ENCODE results near the gene CDKN3. TPM values are rescaled to one million over a fixed set of nuclear protein-coding genes. Genes with fewer than 3 reads are reported as not detected.
A peak's percentile ranks its signal among the peaks of the same experiment; 100 is the strongest.
"Not testable (repeated sequence)": the region's sequence is repeated elsewhere in the genome, so short reads cannot be mapped to it uniquely, and the experiment has no call there.

Gene CDKN3
- polyA plus RNA-seq, 3 donors: 20.3 to 25.6 (median 22.4) TPM

DNA sequence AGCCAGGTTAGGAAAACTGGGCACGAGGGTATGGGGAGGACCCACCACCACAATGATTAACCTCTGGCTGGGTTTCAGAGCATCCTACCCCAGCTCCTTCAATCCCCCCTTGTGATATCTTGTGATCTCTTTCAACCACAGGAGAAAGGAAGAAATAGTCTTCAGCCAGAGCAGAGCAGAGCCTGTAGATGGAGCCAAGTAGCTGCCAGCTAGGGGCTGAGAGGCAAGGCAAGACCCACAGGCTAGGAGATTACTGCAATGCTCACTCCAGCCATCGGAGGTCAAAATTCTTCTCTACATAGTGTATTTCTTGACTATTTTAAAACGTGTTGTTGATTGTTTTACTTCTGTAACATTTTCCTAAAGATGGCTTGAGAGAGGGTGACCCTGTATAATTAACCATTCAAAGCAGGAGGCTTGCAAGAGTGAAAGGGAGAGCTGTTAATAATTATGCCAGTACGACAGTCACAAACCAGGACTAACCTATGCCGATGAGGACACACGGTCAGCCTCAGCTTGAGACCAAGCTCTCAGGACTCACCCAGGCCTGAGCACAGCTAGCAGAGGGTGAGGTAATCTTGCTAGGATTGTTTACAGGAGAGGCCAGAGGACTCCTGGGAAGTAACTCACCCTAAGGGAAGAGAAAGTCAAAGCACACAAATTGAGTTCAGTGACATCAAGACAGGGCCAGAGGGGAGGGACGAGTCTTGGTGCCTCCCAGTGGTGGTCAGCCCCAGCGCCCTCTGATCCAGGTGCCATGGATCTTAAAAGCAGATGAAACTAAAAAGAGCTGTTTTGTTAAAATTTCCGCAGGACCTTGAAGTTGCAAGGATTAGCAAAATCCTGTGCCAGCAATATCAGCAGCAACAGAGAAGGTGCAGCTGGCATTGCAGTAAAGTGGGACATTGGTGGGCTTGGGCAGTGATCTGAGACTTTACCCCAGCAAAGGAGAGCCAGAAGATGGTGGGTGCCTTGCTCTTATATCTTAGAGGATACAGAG, 29.8 kb upstream of the CDKN3 start:
- peak; percentile 54 for DNase-seq

DNA sequence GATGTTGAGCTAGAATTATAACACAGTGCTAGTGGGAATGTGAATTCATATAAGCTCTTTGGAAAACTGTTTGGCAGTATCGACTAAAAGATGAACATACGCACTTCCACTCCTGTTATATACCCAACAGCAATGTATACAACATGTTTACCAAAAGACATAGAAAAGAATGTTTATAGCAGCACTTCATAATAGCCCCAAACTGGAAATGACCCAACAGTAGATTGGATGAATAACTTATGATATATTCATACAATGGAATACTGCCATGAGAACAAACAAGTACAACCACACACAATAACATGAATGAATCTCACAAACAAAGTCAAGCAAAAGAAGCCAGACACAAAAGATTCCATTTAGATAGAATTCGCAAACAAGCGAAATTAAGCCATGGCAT, 28.5 kb upstream of the CDKN3 start:
- no peak for DNase-seq

DNA sequence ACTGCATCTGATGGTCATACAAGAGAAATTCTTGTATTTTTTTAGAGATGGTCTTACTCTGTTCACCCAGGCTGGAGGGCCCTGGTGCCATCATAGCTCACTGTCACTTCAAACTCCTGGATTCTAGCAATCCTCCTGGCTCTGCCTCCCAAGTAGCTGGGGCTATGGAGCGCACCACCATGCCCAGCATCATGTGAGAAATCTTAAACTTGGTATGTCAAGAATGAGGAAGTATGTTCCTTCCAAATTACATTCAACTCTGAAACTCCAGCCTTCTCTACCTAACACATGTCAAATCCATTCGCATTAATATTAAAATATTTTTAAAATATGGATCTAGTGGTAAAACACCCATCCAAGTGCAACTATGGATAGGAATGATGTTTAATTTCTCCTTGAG, 27.5 kb upstream of the CDKN3 start:
- no peak for DNase-seq

DNA sequence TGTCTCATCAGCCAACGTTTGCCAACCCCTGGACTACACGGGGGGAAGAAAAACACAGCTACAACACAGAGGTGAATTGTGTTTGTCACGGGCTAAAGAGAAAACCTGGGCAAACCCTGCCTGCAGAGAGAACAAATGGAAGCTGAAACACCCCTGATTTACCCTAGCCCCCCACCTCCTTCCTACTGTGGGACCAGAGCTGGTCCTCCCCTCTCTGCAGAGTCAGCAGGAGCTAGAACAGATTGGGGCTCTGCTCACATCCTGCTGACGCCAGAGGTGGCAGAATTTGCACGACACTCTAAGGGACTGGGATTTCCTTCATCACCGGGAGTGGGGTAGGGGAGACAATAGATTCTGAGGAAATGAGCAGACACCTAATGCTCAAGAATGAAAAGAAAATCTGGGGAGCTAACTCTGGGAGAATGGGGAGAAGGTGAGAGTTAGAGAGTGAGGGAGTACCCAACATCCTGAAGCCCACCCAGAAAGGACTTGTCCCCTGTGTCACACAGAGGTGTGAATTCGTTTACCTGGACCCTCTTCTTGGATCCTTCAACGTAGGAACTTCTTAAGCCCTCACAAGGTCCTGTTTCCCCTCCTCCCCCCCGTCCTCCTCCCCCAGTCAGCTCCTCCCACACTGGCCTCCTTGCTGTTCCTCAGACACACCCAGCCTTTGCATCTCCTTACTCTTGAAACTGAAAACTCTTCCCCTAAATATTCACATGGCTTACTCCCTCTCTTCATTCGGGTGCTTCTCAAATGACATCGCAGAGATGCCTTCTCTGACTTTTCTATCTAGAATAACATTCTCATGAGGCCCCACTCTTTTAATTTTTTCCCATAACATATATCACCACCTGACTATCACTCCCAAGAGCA, 26.2 kb upstream of the CDKN3 start:
- DNase-seq: no peak

DNA sequence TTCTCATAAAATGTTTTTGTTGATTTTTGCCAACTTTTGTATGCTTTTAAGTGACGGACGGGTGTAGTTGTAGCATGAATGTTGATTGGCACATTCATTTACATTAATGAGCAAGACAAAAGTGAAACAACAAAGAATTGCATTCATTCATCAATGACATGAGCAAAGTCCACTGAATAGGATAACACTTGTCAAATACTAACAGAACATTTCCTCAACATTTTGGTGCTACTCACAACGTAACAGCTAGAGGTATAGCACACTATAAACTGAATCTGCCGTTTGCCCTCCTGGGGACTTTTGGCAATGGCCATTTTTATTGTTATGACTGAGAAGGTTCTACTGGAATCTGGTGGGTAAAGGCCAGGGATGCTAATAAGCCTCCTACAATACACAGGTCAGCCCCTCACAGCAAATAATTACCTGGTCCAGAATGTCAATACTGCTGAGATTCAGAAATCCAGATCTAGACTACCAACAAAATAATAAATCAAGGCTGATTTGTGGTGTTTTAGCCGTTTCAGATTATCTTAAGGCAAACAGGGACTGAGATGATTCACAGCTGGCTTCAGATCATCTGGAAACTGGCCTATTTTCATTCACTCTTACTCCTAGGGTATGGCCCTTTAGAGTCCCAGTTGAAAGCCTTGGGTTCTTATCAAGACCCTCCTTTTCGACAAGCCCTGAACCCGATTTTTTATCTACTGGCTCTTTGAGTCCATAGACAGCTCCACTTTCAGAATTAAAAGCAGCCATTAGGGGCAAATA, 22.5 kb upstream of the CDKN3 start:
- no peak for DNase-seq

DNA sequence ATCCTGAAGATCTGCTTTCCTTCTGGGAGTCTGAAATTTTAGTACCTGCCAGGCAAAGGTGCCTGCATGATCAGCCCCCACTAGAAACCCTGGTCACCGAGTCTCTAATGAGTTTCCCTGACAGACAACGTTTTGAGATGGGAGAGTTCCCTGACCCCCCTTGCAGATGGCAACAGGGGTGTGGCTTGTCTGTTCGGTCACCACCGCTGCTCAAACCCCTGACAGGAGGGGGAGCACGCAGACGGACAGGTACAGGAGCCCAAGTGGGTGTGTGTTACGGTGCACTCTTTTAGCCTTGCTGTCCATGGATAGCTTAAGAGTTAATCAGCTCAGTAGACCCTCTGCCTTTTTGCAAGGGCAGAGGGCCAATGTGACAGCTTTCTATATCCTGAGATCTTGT, 19.3 kb upstream of the CDKN3 start:
- no peak for DNase-seq

DNA sequence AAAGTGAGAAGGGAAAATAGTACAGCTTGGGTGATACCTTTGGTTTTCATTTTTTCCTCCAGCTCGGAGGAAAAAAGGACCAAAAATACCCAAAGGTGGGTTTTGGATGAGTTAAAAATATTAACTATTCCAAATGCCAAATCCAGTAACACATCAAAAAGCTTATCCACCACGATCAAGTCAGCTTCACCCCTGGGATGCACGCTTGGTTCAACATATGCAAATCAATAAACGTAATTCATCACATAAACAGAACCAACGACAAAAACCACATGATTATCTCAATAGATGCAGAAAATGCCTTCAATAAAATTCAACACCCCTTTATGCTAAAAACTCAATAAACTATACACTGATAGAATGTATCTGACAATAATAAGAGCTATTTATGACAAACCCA, 17.9 kb upstream of the CDKN3 start:
- not testable (repeated sequence) for DNase-seq

DNA sequence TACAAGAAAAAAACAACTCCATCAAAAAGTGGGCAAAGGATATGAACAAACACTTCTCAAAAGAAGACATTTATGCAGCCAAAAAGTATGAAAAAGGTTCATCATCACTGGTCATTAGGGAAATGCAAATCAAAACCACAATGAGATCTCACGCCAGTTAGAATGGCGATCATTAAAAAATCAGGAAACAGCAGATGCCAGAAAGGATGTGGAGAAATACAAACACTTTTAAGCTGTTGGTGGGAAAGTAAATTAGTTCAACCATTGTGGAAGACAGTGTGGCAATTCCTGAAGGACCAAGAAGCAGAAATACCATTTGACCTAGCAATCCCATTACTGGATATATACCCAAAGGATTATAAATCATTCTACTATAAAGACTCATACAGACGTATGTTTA, 16.2 kb upstream of the CDKN3 start:
- not testable (repeated sequence) for DNase-seq

DNA sequence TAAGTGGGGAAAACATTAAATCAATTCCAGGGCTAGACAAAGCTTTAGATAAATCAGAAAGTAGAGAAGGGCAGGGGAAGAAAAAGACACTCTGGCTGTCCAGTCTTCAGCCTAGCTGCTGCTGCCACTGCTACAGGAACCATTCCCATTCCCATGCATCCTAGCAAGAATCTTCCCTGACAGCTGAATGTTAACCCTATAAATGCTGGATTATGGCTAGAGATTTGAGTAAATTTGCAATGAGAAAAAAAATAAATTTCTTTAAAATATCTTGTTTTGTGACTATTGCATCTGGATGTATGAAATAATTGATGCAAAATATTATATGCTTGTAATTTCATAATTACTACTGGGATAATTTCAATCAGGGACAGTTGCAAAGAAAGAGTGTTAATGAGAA, 15.0 kb upstream of the CDKN3 start:
- no peak for DNase-seq

DNA sequence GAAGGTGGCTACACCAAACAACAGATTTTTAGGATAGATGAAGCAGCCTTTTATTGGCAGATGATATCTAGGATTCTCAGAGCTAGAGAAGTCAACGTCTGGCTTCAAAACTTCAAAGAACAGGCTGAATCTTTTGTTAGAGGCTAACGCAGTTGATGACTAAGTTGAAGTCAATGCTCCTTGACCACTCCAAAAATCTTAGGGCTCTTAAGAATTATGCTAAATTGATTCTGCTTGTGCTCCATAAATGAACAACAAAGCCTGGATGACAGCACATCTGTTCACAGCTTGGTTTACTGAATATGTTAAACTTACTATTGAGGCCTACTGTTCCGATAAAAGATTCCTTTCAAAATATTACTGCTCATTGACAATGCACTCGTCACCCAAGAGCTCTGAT, 13.0 kb upstream of the CDKN3 start:
- DNase-seq: no peak

DNA sequence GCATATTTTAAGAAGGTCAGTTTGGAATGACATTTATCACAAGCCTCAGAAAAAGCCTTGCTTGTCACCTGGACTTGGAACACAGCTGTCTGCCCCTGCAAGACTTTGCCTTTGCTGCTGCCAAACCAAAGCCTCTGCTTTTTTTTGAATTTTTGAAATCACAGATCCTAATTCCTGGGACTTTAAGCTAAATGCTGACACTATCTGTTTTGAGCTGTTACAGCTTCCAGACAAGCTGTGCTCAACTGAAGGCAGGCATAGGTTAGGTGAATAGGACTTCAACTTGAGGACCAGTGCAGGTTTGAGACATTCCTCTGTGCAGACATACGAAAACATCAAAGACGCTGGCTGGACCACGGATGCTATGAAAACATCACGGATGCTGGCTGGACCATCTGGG, 11.3 kb upstream of the CDKN3 start:
- no peak for DNase-seq

DNA sequence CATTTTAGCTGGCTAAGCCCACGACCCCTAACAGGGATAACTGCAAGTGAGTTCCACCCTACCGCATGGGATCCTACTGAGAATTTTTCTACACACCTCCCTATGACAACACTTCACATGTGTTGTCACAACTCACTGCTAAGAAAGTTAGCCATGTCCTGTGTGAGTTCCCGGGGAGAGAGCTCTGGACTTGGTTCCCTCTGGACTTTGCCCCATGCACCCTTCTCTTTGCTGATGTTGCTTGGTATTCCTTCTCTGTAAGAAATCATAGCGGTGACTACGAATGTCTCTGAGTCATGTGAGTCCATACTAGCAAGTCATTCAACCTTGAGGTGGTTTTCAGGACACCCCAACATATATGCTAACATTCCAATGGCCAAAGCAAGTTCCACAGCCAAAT, 9.5 kb upstream of the CDKN3 start:
- DNase-seq: no peak

DNA sequence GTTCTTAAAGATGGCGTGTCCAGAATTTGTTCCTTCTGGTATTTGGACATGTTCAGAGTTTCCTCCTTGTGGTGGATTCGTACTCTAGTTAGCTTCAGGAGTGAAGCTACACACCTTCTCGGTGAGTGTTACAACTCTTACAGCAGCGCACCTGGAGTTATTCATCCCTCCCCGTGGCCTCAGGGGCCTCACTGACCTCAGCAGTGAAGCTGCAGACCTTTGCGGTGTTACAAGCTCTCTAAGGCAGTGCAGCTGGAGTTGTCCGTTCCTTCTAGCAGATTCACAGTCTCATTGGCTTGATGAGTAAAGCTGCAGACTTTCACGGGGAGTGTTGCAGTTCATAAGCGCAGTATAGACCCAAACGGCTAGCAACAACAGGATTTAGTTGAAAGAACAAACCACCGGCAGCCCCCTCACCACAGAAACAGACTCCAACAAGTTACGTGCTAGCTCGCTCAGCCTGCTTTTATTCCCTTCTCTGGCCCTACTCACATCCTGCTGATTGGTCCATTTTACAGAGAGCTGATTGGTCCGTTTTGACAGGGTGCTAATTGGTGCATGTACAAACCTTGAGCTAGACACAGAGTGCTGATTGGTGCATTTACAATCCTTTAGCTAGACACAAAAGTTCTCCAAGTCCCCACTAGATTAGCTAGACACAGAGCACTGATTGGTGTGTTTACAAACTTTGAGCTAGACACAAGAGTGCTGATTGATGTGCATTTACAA, 4.5 kb upstream of the CDKN3 start:
- no peak for DNase-seq

DNA sequence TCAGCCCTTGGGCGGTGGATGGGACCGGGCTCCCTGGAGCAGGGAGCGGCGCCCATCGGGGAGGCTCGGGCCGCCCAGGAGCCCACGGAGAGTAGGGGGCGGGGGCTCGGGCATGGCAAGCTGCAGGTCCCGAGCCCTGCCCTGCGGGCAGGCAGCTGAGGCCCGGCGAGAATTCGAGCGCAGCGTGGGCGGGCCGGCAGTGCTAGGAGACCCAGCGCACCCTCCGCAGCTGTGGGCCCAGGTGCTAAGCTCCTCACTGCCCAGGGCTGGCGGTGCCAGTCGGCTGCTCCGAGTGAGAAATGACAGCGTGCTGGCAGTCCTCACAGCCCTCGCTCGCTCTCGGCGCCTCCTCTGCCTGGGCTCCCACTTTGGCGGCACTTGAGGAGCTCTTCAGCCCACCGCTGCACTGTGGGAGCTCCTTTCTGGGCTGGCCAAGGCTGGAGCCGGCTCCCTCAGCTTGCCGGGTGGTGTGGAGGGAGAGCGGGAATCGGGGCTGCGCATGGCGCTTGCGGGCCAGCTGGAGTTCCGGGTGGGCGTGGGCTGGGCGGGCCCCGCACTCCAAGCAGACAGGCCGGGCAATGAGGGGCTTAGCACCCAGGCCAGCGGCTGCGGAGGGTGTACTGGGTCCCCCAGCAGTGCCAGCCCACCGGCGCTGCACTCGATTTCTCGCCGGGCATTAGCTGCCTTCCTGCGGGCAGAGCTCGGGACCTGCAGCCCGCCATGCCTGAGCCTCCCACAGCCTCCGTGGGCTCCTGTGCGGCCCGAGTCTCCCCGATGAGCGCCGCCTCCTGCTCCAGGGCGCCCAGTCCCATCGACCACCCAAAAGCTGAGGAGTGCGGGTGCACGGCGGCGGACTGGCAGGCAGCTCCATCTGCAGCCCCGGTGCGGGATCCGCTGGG, 3.6 kb upstream of the CDKN3 start:
- DNase-seq: not testable (repeated sequence)

DNA sequence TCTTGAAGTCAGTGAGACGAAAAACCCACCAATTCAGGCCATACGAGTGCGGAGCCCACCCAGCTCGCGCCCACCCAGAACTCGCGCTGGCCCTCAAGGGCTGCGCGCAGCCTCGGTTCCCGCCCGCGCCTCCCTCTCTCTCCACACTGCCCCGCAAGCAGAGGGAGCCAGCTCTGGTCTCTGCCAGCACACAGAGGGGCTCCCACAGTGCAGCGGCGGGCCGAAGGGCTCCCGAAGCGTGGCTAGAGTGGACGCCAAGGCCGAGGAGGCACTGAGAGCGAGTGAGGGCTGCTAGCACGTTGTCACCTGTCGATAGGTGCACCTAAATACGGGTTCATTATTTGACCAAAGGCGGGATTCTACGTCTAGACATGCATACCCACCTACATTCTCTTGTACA, 2.2 kb upstream of the CDKN3 start:
- no peak for DNase-seq

DNA sequence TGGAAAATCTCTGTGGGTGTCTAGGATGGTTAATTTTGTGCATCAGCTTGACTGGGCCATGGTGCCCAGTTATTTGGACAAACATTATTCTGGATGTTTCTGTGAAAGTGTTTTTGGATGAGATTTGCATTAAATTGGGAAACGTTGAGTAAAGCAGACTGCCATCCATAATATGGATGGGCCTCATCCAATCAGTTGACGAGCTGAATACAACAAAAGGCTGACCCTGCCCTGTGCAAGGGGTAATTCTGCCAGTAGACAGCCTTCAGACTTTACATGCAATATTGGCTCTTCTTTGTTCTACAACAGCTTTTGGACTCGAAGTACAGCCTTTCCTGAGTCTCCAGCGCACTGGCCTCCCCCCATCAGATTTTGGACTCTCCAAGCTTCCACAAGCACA, 1.5 kb upstream of the CDKN3 start:
- DNase-seq: no peak

DNA sequence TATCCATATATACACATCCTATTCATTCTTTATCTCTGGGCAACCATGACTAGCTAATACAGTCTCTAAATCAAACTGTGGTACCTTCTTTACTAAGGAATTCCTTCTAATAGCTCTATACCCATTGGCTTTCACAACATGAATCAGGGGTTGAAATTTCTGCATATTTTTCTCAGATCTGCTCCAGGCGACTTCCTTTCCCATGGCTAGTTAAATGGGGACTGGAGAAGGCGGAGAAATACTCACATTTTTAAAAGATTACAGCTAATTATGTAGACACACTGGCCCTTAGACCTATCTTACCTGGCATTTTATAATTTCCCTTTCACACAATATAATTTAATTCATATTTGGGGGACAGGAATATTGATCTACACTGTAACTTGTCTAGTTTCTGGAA, 1.1 kb upstream of the CDKN3 start:
- DNase-seq: no peak

DNA sequence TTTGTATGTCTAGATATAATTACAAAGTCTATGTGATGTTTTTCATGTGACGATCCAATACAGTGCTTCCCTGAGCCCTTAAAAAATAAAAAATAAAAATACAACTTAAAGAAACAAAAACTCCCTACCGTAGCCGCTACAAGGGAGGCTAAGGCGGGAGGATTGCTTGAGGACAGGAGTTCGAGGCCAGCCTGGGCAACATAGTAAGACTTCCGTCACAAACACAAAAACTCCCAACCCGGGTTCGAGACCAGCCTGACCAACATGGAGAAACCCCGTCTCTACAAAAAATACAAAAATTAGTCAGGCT, 669 bp upstream of the CDKN3 start:
- no peak for DNase-seq

DNA sequence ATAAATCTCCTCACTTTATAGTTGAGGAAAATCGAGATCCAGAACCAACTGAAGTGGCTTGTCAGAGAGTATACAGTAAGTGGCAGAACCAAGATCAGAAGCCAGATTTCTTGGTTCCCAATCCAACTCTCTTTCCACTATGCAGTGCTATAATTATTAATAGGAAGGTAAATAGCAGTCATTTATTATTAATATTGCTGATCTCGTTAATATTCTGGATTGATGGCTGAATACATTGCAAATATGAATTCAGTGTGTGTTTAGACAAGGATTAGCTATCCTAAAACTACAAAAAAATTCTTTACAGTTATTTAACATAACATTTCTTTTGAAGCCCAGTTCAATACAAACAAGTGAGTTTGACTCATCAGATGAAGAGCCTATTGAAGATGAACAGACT, 2.8 kb downstream of the CDKN3 start:
- DNase-seq: no peak

DNA sequence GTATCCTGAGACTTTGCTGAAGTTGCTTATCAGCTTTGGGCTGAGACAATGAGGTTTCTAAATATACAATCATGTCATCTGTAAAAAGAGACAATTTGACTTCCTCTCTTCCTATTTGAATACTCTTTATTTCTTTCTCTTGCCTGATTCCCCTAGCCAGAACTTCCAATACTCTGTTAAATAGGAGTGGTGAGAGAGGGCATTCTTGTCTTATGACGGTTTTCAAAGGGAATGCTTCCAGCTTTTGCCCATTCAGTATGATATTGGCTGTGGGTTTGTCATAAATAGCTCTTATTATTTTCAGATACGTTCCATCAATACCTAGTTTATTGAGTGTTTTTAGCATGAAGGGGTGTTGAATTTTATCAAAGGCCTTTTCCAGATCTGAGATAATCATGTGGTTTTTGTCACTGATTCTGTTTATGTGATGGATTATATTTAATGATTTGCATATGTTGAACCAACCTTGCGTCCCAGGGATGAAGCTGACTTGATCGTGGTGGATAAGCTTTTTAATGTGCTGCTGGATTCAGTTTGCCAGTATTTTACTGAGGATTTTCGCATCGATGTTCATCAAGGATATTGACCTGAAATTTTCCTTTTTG, 6.7 kb downstream of the CDKN3 start:
- not testable (repeated sequence) for DNase-seq

All from renal pelvis (tissue), 4 donors.